Osteocyte (in vitro differentiated cells): ENCODE results near the gene ACTA1. TPM values are rescaled to one million over a fixed set of nuclear protein-coding genes. Genes with fewer than 3 reads are reported as not detected.

Source experiments
- DNase-seq: peaks from one replicate; pipeline ENCODE4 v3.0.0; 2021; ENCODE audit warnings: mixed read lengths; ENCODE audit not compliant: unreplicated experiment; ENCODE audit errors: extremely low spot score
- H3K27ac Mint-ChIP-seq: one replicate; pipeline ENCODE4 v1.8.0; 2021; ENCODE audit warnings: mild to moderate bottlenecking, mixed read lengths; ENCODE audit not compliant: unreplicated experiment
- H3K27me3 Mint-ChIP-seq: one replicate; pipeline ENCODE4 v1.8.0; 2021; ENCODE audit warnings: mixed read lengths; ENCODE audit not compliant: unreplicated experiment
- H3K36me3 Mint-ChIP-seq: one replicate; pipeline ENCODE4 v1.8.0; 2021; ENCODE audit warnings: mixed read lengths; ENCODE audit not compliant: unreplicated experiment
- H3K4me1 Mint-ChIP-seq: one replicate; pipeline ENCODE4 v1.8.0; 2021; ENCODE audit warnings: mixed read lengths; ENCODE audit not compliant: unreplicated experiment
- H3K4me3 Mint-ChIP-seq: one replicate; pipeline ENCODE4 v1.8.0; 2021; ENCODE audit warnings: mild to moderate bottlenecking, moderate library complexity, mixed read lengths; ENCODE audit not compliant: unreplicated experiment
- H3K9me3 Mint-ChIP-seq: one replicate; pipeline ENCODE4 v1.8.0; 2021; ENCODE audit warnings: mixed read lengths; ENCODE audit not compliant: unreplicated experiment
- CTCF ChIP-seq: fragments of 200-600 bp; sonication (generic); IDR thresholded peaks from 2 replicates; pipeline ENCODE4 v1.5.0; 2021; ENCODE audit warnings: antibody characterized with exemption, mild to moderate bottlenecking, moderate library complexity
- total RNA-seq: library from RNA; stranded (reverse); gene quantifications from 2 replicates; pipeline ENCODE4 v1.2.1, GENCODE V29; 2021

ACTA1 gene
- total RNA-seq, 1 donor from 2014 or later = not detected

- peaks cover 19% of the 10 kb centered on the region for H3K4me1 Mint-ChIP-seq
- DNase-seq = no peak
- TF ChIP-seq CTCF = no peak
- no peak overlapping the region for H3K4me3 Mint-ChIP-seq
- H3K9me3 Mint-ChIP-seq = no peaks in the 10 kb centered on the region
- H3K36me3 Mint-ChIP-seq = no peaks in the 10 kb centered on the region
- H3K27ac Mint-ChIP-seq = peak overlapping the region; percentile 40
- H3K27me3 Mint-ChIP-seq = peaks cover 3% of the 10 kb centered on the region
Measured at GRCh38 chr1:229388897-229389580, 44.9 kb downstream of the ACTA1 start.

DNA sequence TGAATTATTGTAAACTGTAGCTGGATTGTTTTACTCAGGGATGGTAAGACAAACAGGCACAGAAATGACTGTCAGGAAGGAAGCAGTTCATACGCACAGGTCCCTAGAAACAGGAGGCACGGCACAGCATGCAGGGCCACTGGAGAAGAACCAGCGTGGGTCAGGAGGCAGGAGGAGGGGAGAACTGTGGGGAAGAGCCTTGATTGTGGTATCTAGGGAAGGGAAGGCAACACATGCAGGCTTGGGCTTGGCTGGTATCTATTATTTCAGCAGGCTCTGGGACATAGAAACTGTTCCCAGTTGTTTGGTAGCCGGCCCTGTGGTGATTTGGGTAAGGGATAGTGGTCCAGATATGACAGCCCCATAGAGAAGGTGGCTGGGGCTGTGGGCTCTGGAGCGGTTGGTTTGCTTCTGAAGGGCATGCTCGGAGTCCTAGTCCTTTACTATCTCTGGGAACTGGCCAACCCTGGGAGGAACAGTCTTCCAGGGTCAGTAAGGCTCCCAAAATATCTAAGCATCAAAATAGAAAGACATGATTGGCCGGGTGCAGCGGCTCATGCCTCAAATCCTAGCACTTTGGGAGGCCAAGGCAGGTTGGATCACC, 47.9 kb downstream of the ACTA1 start:
- Mint-ChIP-seq H3K36me3 (no peaks in the 10 kb centered on the region), H3K4me3 (no peak overlapping the region), H3K27me3 (no peaks in the 10 kb centered on the region), H3K27ac (no peak overlapping the region), H3K9me3 (no peaks in the 10 kb centered on the region), H3K4me1 (peaks cover 19% of the 10 kb centered on the region)
- DNase-seq = no peak
- TF ChIP-seq CTCF = no peak

- TF ChIP-seq CTCF = no peak
- Mint-ChIP-seq H3K9me3 (no peaks in the 10 kb centered on the region), H3K36me3 (no peaks in the 10 kb centered on the region), H3K4me1 (peaks cover 18% of the 10 kb centered on the region), H3K4me3 (no peak overlapping the region), H3K27me3 (peaks cover 4% of the 10 kb centered on the region), H3K27ac (no peak overlapping the region)
- no peak for DNase-seq
Measured at GRCh38 chr1:229384822-229385221, 49.1 kb downstream of the ACTA1 start.

- H3K9me3 Mint-ChIP-seq = no peaks in the 10 kb centered on the region
- no peaks in the 10 kb centered on the region for H3K36me3 Mint-ChIP-seq
- TF ChIP-seq CTCF = no peak
- peaks cover 6% of the 10 kb centered on the region for H3K27me3 Mint-ChIP-seq
- no peak for DNase-seq
- H3K4me1 Mint-ChIP-seq = peaks cover 10% of the 10 kb centered on the region
- no peak overlapping the region for H3K4me3 Mint-ChIP-seq
- H3K27ac Mint-ChIP-seq = no peak overlapping the region
Measured at GRCh38 chr1:229383961-229384360, 49.9 kb downstream of the ACTA1 start.

- Mint-ChIP-seq H3K27me3 (peaks cover 6% of the 10 kb centered on the region), H3K27ac (no peak overlapping the region), H3K36me3 (no peaks in the 10 kb centered on the region), H3K9me3 (no peaks in the 10 kb centered on the region), H3K4me1 (peaks cover 2% of the 10 kb centered on the region), H3K4me3 (no peak overlapping the region)
- no peak for TF ChIP-seq CTCF
- no peak for DNase-seq
Measured at GRCh38 chr1:229383188-229383587, 50.7 kb downstream of the ACTA1 start.

Other genes starting within 250 kb of the ACTA1 start
- gene RAB4A, start 163.0 kb downstream of the ACTA1 start, total RNA-seq = 51.9 and 53.1 TPM in 2 replicates
- gene CCSAP, start 91.0 kb downstream of the ACTA1 start, total RNA-seq = 5.4 and 5.7 TPM in 2 replicates
- gene NUP133, start 74.2 kb upstream of the ACTA1 start, total RNA-seq = 40.4 and 41.1 TPM in 2 replicates
- gene ABCB10, start 124.6 kb upstream of the ACTA1 start, total RNA-seq = 20.1 and 20.2 TPM in 2 replicates
- gene TAF5L, start 192.0 kb upstream of the ACTA1 start, total RNA-seq = 18.3 and 18.4 TPM in 2 replicates
- gene URB2, start 192.2 kb upstream of the ACTA1 start, total RNA-seq = 11.1 and 11.5 TPM in 2 replicates